Skeletal muscle cell (primary cell): ENCODE results near the gene MTHFSD.
"Not testable (repeated sequence)": the region's sequence is repeated elsewhere in the genome, so short reads cannot be mapped to it uniquely, and the experiment has no call there.

Source experiments
- DNase-seq: peaks from one replicate; pipeline ENCODE4 v3.0.0-alpha.2; 2010; ENCODE audit warnings: low read depth
- H3K4me3 ChIP-seq: 2 replicates; pipeline ENCODE4 v1.5.1; 2011; ENCODE audit warnings: low read depth, mild to moderate bottlenecking, control low read depth, low read length, moderate library complexity

The MTHFSD gene, protein sequence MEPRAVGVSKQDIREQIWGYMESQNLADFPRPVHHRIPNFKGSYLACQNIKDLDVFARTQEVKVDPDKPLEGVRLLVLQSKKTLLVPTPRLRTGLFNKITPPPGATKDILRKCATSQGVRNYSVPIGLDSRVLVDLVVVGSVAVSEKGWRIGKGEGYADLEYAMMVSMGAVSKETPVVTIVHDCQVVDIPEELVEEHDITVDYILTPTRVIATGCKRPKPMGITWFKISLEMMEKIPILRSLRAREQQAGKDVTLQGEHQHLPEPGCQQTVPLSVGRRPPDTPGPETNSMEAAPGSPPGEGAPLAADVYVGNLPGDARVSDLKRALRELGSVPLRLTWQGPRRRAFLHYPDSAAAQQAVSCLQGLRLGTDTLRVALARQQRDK

DNA sequence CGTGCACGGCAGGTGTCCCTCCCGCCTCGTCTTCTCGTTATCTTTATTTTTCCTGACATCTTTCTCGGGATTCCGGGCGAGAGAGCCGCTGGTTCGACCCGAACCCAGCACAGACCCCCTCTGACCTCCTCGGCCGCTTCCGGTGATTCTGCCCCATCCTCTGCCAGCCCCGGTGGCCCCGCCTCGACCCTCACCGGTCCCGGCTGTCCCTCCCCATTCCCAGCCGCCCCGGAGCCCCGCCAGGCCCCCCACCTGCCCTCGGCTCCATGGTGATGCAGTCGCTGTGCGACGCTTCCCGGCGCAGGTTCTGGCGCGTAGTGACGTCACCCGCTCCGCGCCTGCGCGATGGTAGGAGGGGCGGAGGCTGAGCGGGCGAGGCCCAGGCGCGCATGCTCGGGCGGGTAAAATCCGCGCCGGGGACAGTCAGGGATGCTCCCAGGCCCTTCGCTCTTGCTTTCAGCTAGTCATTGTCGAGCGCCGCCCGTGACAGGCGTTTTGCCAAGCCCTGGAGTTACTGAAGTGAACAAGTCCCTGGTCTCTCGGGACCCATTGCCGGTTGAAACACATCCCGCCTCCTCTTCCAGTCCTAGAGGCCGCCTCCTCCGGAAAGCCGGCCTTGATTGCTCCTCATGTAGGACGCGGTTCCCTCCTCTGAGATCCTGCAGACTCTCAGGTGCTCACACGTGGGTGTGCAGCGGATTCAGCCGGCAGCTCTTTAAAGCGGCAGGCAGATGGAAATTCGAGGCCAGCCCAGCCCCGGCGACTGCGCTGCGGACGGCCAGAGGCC, at the start of gene MTHFSD:
Gene MTHFSD (minus strand): TSS at position 319 of the 787 bp plus-strand sequence. CDS start 51 bp downstream, at position 268.
- H3K4me3 ChIP-seq = peak within 1 kb of the TSS; percentile 91
- DNase-seq = no peak

DNA sequence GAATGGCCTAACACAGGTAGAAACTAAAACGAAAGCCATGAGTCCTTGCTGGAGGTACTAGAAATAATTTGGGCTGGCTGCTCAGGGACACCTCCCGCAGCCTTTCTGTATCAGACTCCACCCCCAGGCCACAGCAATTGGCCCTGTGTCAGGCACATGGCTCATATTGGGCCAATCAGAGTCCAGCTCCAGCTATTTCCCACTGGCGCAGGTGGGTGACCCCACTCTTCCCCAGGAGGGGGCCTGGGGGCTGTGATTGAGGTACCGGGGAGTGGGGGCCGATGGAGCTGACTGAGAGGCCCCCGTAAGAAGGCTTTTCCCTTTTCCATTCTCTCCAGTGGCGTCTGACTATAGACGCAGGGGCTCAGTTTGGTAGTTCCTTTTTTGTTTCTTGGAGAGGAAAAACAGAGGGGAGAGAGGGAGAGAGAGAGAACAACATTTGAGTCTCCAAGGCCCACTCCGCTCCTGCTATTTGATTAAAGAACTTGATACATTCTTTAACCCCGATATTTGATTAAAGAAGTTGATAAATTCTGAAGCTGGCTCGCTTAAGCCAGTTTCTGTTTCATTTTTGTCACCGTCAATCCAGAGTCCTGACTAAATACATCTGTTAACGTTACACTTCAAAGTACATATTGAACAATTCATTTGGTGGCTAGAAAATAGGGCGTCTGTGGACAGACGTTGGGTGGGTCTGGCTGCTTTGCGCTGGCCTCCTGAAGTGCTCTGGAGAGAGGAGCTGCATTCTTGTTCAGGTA, 49.6 kb upstream of the MTHFSD start:
- DNase-seq = no peak
- no peak overlapping the region for H3K4me3 ChIP-seq

DNA sequence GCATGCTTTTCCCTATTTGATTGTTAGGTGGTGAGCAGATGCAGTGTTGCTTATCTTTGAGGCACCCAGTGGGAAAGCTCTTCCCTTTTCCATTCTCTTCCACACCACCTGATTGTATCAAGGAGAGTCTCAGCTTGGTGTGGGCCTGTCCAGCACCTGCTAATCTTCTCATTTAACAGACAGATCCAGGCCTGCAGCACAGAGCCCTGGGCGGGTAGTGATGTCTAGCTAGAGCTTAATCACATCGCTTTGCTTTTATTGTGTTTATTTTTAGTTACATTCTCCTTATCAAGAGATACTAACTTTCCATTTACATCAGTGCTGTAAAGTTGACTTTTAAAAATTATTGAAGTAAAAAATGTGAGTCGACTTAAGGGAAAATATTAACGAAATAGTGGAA, 47.5 kb upstream of the MTHFSD start:
- H3K4me3 ChIP-seq = no peak overlapping the region
- DNase-seq = no peak

DNA sequence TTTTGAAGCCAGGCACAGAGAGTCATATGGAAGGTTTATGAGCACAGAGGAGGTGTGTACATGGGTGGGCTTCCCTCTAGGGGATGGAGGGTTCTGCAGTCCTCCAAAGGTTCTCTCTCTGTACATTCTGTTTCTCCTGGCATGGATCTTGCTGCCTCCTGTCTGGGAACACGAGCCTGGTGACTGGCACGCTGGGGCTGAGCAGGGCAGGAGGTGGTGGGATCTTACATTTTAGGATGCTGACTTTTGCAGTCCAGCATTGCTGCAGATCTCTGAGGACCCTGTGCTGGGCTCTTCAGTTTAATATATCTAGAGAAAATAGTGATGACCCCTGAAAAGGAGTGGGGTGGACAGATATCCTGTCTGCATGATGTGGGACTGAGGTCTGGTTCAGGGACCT, 46.3 kb upstream of the MTHFSD start:
- no peak for DNase-seq
- H3K4me3 ChIP-seq = no peak overlapping the region

DNA sequence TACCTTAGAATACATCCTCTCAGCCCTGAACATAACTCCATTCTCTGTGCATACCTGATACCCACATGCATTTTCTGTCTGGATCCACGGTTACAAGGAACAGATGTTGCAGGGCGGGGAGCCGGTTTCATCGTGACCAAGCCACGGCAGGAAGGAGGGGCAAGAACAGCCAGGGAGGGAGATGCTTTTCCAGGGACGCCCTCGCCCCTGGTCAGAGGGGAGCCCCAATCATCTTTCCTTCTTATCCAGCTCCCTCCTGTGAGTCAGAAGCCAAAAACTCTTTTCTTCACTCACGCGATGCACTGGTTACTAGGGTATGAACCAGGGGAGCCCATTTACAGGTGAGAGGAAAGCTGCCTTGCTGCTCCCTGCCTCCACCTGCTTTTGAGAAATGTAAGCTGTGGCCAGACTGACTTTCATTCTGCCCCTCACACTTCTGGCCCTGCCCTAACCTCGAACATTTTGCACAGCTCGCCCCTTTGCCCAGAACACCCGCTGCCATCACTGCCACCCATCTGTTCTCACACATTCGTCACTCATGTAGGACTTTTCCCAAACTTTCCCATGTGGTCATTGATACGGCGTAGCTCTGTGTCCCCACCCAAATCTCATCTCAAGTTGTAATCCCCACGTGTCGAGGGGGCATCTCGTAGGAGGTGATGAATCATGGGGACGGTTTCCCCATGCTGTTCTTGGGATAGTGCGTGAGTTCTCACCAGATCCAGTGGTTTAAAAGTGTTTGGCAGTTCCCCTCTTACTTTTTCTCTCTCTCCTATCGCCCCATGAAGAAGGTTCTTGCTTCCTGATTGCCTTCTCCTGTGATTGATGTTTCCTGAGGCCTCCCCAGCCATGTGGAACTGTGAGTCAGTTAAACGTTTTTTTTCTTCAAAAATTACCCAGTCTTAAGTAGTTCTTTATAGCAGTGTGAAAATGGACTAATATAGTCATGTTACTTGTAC, 43.9 kb upstream of the MTHFSD start:
- H3K4me3 ChIP-seq = no peak overlapping the region
- no peak for DNase-seq

DNA sequence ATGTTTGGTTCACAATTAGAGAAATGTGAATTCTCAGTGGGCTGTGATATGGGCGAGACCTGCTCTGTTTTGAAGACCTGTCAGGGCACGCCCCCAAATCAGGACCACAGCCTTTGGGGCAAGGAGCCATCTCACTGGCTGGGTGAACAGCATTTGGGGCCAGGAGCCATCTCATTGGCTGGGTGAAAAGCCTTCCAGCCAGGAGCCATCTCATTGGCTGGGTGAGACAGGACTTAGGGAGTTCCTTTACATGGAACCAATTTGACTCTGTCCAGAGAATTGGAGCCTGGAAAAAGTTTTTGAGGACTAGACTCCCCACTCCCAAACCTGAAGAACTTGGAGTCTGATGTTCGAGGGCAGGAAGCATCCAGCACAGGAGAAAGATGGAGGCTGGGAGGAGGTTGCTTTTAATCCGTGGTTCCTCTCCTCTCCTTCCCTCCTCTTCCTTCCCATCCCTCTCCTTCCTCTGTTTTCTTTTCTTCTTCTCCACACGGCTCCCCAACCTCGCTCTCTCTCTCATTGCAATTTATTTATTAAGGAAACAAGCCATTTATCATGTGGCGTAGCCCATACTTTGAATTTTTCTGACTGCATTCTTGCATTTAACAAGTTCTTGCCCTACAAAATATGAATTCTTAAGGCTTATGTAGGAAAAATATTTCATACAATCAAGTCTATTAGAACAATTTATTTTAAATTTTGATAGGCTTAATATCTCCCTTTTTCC, 43.0 kb upstream of the MTHFSD start:
- H3K4me3 ChIP-seq = no peak overlapping the region

DNA sequence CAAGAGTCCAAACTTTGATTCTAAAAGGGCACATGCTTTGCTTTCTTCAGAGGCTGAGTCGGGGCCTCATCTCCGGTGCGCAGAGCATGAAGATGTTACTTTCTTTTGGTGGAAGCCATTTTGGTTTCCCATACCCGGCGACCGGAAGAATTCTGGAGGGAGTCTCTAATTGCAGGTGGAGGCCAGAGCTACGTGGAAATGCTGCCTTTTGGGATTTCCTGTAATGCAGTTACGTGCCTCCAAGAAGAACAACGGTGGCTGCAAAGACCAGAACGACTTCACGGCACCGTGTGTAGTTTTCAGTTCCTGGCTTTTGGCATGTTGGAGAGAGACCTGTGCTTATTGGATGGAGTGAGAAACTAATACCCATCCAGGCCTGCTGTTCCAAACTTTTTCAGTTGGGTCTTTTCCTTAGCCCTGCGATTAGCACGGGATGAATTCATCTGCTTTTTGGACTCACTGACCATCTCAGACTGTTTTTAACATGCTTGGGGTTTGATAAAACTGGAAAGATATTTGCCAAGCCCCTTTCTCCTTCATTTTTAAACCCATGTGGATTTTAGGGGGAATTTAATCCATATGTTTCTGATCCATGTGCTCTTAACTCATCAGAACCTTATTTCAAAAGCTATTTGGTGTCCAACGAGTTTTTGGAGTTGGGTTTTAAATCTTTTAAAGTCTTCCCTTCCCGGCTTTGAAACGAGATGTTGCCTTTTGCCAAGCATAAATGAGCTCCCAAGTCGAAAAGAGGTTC, 42.3 kb upstream of the MTHFSD start:
- no peak for DNase-seq
- H3K4me3 ChIP-seq = no peak overlapping the region

More for the DNA sequence above, 43.0 kb upstream of the MTHFSD start:
- DNase-seq = no peak

DNA sequence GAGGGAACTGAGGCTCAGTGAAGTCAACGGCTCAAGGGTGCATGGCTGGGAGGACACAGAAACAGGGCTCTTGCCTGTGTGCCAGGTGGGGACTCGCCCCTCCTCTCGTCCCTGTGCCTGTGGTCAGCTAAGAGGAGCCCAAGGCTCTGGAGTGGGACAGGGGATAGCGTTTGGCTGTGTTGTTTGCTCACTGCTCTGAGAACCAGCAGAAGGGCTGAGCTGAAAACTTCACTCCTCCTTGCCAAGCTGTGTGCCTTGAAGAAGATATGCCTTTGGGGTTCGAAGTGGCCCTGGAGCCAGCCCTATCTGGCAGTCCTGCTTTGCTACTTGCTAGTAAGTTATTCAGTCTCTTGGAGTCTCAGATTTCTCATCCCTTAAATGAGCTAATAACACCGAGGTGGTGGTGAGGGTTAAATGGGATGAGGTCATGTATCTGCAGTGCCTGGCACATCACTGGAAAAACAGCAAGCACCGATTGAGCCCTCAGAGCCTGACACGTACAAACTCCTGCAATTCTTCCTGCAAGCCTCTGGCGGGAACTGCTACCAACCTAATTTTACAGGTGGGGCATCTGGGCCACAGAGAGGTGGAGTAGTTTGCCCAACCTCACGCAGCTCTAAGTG, 41.1 kb upstream of the MTHFSD start:
- DNase-seq = no peak
- H3K4me3 ChIP-seq = no peak overlapping the region

DNA sequence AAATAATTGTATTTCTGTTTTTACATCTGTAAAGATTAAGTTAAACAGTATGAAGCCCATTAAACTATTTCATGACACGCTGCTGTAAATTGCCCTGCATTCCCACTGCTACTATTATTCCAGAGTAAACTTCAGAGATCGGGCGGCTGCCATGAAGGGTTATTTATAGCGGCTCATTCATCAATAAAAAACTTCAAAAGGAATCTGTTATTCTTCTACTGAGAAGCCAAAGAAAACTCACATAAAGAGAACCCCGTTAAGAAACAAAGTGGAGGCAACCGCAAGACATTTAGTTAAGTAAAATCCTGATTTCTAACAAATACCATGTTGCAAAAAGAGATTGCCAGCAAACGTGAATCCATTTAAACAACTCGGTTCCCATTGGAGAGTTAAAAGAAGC, 39.7 kb upstream of the MTHFSD start:
- no peak for DNase-seq
- no peak overlapping the region for H3K4me3 ChIP-seq

DNA sequence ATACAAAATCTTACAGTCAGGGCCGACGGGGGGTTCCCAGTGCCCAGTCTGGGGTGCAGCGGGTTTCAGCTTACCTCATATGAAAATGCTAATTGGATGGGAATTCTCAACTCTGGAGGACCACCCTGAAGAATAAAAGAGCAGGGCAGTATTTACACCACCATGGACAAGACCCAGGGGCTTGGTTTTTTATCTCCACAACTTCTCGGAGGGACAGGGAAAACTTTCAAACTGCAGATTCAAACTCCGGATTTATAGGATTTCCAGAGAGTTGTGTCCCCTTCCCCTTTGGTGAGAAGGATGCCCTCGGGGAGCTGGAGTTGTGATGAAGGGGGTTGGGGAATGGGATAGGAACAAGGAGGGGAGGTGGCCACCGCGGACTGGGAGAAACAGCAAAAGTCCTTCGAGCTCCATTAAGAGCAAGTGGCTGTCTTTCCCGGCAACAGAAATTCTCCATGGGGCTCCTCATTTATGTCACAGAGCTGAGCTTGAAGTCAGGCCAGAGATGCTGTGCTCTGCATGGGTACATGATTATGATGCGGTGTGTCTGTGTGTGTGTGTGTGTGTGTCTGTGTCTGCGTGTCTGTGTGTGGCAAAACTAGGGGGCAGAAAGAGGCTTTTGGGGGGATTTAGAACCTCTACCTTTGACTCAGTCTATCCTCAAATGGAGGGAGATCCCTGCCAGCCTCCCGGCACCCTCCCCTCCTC, 39.0 kb upstream of the MTHFSD start:
- no peak overlapping the region for H3K4me3 ChIP-seq
- no peak for DNase-seq

DNA sequence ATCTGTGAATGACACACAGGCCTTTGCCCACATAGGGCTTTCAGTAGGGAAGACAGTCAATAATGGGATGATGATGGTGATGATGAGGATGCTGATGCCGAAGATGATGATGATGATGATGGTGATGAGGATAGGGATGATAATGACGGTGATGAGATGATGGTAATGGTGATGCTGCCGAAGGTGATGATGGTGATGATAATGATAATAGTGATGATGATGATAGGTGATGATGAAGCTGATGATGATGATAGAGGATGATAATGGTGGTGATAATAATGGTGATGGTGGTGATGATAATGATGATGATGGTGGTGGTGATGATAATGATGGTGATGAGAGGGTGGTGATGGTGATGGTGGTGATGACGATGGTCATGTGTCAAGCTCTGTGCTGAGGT, 36.2 kb upstream of the MTHFSD start:
- no peak overlapping the region for H3K4me3 ChIP-seq
- DNase-seq = no peak

DNA sequence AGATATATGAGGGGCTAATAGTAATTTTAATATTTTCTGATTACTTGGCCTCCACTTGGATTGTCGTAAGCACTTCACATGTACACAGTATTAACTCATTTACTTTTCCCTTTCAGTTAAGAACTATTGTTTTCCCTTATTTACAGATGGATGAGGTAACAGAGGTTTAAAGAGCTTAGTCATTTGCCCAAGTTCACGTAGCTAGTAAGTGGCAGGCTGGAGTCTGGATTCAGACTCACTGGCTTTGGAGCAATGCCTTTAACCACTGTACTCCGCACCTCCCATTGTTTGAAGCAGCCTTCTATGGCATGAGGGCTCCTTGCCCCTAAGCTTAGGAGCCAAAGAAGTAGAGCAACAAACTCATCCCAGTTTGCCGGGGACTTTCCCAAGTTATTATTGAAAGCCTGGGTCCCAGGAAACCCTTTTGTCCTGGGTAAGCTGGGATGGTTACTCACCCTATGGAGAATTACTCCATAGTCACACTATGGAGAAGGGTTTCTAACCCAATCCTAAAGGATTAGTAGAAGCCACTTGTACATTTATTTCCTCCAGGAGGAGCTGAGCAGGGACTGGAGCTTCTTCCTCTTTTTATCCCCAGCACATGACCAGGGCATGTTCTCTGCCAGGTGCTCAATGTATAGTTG, 35.6 kb upstream of the MTHFSD start:
- DNase-seq = peak; percentile 77
- H3K4me3 ChIP-seq = no peak overlapping the region

DNA sequence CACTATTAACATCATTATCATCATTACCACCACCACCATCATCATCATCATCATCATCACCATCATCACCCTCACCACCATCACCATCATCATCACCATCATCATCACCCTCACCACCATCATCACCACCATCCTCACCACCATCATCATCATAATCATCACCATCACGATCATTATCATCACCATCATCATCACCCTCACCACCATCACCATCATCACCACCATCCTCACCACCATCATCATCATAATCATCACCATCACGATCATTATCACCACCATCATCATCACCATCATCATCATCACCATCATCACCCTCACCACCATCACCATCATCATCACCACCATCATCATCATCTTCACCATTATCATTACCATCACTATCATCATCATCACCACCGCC, 32.9 kb upstream of the MTHFSD start:
- not testable (repeated sequence) for DNase-seq, H3K4me3 ChIP-seq

DNA sequence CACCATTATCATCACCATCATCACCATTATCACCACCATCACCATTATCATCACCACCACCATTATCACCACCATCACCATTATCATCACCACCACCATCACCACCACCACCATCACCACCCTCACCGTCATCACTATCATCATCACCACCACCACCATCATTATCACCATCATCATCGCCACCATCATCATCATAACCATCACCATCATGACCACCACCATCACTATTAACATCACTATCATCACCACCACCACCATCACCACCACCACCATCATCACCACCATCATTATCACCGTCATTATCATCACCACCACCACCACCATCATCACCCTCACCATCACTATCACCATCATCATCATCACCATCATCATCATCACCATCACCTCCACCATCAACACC, 32.5 kb upstream of the MTHFSD start:
- H3K4me3 ChIP-seq = no peak overlapping the region

DNA sequence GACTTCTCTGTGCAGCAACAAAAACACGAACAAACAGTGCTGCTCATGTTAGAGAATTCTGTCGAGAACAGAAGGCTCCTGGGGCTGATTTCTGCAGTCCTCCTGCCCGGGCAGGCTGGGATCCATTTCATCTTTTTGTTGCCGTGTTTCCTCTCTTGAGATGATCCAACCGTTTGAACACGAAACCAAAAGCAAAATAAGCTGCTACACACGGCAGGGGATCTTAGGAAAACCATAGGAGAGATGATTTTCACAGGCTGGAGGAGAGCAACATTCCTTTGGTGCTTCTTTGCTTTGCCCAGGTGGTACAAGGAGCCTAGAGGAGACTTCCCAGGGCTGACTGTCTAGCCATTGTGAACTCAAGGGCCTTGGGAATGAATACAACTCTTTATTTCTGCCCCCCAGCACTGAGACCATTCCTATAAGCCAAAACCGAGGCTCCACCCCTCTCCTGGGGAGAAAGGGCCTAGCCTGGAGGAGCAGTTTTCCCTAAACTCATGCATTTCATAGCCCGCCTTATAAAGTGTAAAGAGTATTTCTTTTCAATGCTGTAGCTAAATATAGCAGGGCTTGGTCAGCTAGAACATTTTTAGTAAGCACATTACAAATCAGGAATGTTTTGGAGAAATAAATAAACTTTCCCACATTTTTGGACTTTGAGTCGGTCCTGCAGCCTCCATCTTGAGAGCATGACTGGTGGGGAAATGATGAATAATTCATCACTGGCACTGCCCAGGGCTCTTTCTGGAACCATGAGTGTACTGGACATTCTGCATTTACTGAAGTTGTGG, 31.0 kb upstream of the MTHFSD start:
- no peak overlapping the region for H3K4me3 ChIP-seq
- DNase-seq = no peak

More for the DNA sequence above, 32.5 kb upstream of the MTHFSD start:
- DNase-seq = no peak
